Activated T-helper 17 cell treated with anti-CD3 and anti-CD28 coated beads, Interleukin-2, amount 50 U/mL, for 72 hours (primary cell): Measurements from ENCODE around the gene OLFML2A. TPM values are rescaled to one million over a fixed set of nuclear protein-coding genes. Genes with fewer than 3 reads are reported as not detected.

Experiments used
- ATAC-seq: fragments of 150-1000 bp; cut with Tn5 transposase; replicated peaks from 2 replicates; pipeline ENCODE4 v1.10.0; 2021; ENCODE audit warnings: mild to moderate bottlenecking, moderate library complexity
- H3K27ac Mint-ChIP-seq: one replicate; pipeline ENCODE4 v1.8.0; 2022; ENCODE audit warnings: mixed read lengths
- H3K27me3 Mint-ChIP-seq: one replicate; pipeline ENCODE4 v1.8.0; 2022; ENCODE audit warnings: mixed read lengths
- H3K36me3 Mint-ChIP-seq: one replicate; pipeline ENCODE4 v1.8.0; 2022; ENCODE audit warnings: low read depth, mild to moderate bottlenecking, mixed read lengths
- H3K4me1 Mint-ChIP-seq: one replicate; pipeline ENCODE4 v1.8.0; 2022; ENCODE audit warnings: mixed read lengths
- H3K4me3 Mint-ChIP-seq: one replicate; pipeline ENCODE4 v1.8.0; 2022; ENCODE audit warnings: mild to moderate bottlenecking, mixed read lengths
- H3K9me3 Mint-ChIP-seq: one replicate; pipeline ENCODE4 v1.8.0; 2022; ENCODE audit warnings: mixed read lengths
- total RNA-seq, 2 donors: library from RNA; stranded (reverse); gene quantifications; one replicate each; pipeline ENCODE4 v1.2.3, GENCODE V29; 2022

The OLFML2A gene
- total RNA-seq, 2 donors from 2014 or later, result not detected

DNA sequence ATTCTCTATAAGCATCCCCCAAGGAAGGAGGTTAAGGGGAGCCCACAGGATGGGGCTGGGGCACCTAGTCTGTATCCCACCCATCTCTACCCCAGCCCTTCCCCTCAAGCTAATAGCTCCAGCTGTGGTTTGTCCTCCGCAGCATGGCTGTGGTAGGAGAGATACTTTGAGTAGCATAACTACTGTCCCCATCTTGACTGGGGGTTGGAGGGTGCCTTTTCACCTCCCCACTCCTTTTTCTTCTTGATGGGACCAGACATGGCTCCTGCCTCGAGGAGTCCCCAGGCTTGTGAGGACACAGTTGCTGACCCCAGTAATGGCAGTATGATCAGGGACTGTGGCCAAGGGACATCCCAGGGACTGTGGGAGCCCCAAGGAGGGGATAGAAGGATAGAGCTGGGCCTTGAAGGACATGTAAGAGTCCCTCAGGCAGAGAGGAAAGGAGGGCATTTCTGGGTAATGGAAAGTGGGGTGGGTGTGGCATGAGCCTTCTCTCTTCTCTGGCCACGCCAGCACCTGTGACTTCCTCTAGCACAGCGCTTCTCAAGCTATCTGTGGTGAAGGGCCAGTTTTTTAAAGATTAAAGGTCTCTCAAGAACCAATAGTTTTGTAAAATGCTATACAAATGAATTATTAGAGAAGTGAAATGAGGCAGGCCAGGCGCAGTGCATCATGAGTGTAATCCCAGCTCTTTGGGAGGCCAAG is 14.0 kb downstream of the OLFML2A start:
- Mint-ChIP-seq H3K9me3 (no peaks in the 10 kb centered on the region), H3K4me1 (no peaks in the 10 kb centered on the region), H3K36me3 (no peaks in the 10 kb centered on the region), H3K27ac (no peak overlapping the region), H3K4me3 (no peak overlapping the region), H3K27me3 (peaks cover 10% of the 10 kb centered on the region)
- ATAC-seq, result no peak

DNA sequence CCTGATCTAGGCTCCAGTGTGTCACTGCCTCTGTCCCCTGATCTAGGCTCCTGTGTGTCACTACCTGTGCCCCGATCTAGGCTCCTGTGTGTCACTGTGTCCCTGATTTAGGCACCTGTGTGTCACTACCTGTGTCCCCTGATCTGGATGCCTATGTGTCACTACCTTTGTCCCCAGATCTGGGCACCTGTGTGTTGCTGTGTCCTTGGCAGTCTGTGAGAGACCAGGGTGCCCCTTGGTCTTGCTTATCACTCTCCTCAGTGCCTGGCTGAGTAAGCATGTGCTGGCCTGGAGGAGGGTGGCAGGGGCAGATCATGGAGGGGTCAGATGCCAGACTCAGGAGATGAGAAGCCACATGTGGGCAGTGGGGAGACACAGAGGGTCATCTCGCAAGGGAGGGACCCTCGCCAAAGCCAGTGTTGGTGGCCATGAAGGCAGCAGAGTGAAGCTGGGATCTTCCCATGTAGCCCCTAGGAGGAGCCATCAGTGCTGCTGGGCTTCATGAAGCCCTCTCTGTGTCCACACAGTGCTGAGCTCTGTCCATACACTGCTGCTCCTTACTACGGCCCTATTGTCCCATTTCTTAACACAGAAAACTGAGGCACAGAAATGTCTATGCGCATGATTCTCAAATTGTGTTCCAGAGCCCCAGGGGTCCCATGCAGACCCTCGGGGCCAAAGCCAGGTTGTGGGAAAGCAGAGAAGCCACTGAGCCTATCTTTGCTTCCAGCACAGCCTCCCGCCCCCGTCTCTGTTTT is 15.5 kb downstream of the OLFML2A start:
- H3K9me3 Mint-ChIP-seq, result no peaks in the 10 kb centered on the region
- peaks cover 10% of the 10 kb centered on the region for H3K27me3 Mint-ChIP-seq
- no peak overlapping the region for H3K27ac Mint-ChIP-seq
- no peaks in the 10 kb centered on the region for H3K4me1 Mint-ChIP-seq
- ATAC-seq, result no peak
- H3K4me3 Mint-ChIP-seq, result no peak overlapping the region
- no peaks in the 10 kb centered on the region for H3K36me3 Mint-ChIP-seq

GRCh38 chr9:124793015-124793541 is 16.1 kb downstream of the OLFML2A start:
- H3K4me1 Mint-ChIP-seq, result no peaks in the 10 kb centered on the region
- no peak overlapping the region for H3K4me3 Mint-ChIP-seq
- ATAC-seq, result no peak
- H3K27ac Mint-ChIP-seq, result no peak overlapping the region
- no peaks in the 10 kb centered on the region for H3K36me3 Mint-ChIP-seq
- peaks cover 15% of the 10 kb centered on the region for H3K27me3 Mint-ChIP-seq
- H3K9me3 Mint-ChIP-seq, result no peaks in the 10 kb centered on the region

DNA sequence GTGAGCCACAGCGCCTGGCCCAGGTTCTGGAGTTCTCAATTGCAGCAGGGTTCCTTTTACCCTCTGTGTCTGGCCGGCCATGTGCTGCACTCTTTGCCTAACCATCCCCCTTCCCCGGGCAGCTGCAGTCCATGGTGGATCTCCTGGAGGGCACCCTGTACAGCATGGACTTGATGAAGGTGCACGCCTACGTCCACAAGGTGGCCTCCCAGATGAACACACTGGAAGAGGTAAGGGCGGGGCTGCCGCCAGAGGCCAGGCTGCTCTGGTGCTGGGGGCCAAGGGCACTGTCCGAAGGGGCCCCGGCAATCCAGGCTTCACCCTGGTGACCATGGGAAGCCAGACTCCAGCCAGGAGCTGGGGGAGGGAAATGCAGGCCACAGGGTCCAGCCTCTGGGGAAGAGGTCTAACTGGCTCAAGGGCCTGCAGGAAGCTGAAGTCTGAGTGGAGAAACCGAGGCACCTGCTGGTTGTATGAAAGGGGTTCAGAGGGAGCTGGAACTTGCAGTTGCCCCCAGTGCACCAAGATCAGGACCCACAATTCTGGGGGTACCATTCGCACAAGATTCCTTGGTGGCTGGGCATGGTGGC is 18.1 kb downstream of the OLFML2A start:
- H3K27me3 Mint-ChIP-seq, result peaks cover 15% of the 10 kb centered on the region
- H3K36me3 Mint-ChIP-seq, result no peaks in the 10 kb centered on the region
- no peaks in the 10 kb centered on the region for H3K9me3 Mint-ChIP-seq
- H3K4me1 Mint-ChIP-seq, result no peaks in the 10 kb centered on the region
- ATAC-seq, result no peak
- H3K27ac Mint-ChIP-seq, result no peak overlapping the region
- H3K4me3 Mint-ChIP-seq, result no peak overlapping the region

- Mint-ChIP-seq H3K4me3 (no peak overlapping the region), H3K27me3 (peaks cover 15% of the 10 kb centered on the region), H3K27ac (no peak overlapping the region), H3K4me1 (no peaks in the 10 kb centered on the region), H3K36me3 (no peaks in the 10 kb centered on the region), H3K9me3 (no peaks in the 10 kb centered on the region)
- ATAC-seq, result no peak
Measured at GRCh38 chr9:124795881-124796431, 19.0 kb downstream of the OLFML2A start.

DNA sequence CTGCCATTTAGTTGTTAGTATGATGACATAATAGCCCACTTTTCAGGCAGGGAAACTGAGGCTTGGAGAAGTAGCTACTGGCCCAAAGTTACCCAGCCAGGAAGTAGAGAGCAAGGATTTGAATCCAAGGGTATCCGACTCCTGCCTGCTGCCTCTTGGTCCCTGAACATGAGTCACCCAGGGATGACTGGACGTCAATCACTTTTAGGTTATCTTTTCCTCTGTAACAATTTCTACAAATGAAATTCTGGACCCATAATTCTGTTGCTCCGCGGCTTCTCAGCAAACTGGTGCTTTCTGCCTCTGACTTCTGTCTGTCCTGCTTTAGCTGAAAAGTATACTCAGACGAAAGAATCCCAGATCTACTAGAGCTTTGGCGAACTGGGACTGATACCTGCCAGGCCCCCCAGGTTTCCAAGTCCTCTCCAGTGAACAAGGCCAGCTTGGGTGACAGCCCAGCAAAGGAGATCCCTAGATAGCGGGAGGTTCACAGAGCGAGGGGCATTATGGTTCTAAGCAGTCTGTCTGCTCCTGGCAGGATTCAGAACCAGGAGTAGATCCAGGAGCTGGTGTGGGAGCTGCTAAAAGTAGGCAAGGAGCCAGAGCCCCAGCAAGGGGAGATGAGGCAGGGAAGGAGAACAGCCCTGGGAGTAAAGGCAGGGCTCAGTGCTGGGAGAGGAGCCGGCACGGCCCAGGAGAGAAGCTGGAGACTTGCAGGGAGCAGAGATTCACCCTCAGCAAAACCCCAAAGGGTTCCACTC is 20.6 kb downstream of the OLFML2A start:
- Mint-ChIP-seq H3K9me3 (no peaks in the 10 kb centered on the region), H3K27me3 (peaks cover 11% of the 10 kb centered on the region)

GRCh38 chr9:124799274-124800006 is 22.5 kb downstream of the OLFML2A start:
- Mint-ChIP-seq H3K36me3 (no peaks in the 10 kb centered on the region), H3K4me3 (no peak overlapping the region), H3K27me3 (peaks cover 5% of the 10 kb centered on the region), H3K27ac (no peak overlapping the region), H3K4me1 (no peaks in the 10 kb centered on the region), H3K9me3 (no peaks in the 10 kb centered on the region)
- no peak for ATAC-seq

More for the DNA sequence above, 20.6 kb downstream of the OLFML2A start:
- H3K4me3 Mint-ChIP-seq, result no peak overlapping the region
- H3K27ac Mint-ChIP-seq, result no peak overlapping the region
- H3K4me1 Mint-ChIP-seq, result no peaks in the 10 kb centered on the region
- ATAC-seq, result no peak
- H3K36me3 Mint-ChIP-seq, result no peaks in the 10 kb centered on the region

- Mint-ChIP-seq H3K9me3 (no peaks in the 10 kb centered on the region), H3K4me3 (no peak overlapping the region), H3K27me3 (peaks cover 5% of the 10 kb centered on the region), H3K36me3 (no peaks in the 10 kb centered on the region), H3K4me1 (no peaks in the 10 kb centered on the region), H3K27ac (no peak overlapping the region)
- ATAC-seq, result no peak
Measured at GRCh38 chr9:124800306-124801259, 23.6 kb downstream of the OLFML2A start.

DNA sequence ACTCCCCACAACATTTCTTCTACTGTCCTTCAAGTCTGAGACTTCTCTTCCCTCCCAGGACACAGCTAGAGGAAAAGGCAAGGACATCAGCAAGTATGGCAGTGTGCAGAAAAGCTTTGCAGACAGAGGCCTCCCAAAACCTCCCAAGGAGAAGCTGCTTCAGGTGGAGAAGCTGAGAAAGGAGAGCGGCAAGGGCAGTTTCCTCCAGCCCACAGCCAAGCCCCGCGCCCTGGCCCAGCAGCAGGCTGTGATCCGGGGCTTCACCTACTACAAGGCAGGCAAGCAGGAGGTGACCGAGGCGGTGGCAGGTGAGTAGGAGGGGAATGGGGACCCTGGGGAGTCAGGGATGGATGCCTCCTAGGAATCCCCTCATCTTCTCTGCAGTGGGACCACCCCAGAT is 24.4 kb downstream of the OLFML2A start:
- no peak for ATAC-seq
- Mint-ChIP-seq H3K4me1 (no peaks in the 10 kb centered on the region), H3K36me3 (no peaks in the 10 kb centered on the region), H3K27ac (no peak overlapping the region), H3K27me3 (peaks cover 5% of the 10 kb centered on the region), H3K9me3 (no peaks in the 10 kb centered on the region), H3K4me3 (no peak overlapping the region)

DNA sequence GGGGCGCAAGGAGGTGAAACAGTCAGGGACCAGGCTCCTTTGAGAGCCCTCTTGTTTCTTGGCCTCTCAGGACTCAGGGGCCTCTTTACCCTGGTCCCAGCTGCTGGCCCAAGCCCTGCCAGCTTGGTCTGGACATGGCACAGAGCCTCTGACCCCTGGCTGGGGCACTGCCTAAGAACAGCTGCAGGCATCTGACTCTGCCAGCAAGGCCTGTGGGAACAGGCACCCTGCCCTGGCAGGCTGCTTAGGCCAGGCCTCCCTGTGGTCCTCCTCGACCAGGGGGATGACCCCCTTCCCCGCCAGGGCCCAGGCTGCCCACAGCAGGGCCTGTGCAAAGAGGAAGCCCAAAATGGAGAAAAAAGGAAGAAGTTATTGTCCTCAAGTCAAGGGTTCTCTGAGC is 25.5 kb downstream of the OLFML2A start:
- Mint-ChIP-seq H3K27me3 (peaks cover 5% of the 10 kb centered on the region), H3K27ac (no peak overlapping the region), H3K9me3 (no peaks in the 10 kb centered on the region), H3K36me3 (no peaks in the 10 kb centered on the region), H3K4me3 (no peak overlapping the region), H3K4me1 (no peaks in the 10 kb centered on the region)
- ATAC-seq, result no peak

DNA sequence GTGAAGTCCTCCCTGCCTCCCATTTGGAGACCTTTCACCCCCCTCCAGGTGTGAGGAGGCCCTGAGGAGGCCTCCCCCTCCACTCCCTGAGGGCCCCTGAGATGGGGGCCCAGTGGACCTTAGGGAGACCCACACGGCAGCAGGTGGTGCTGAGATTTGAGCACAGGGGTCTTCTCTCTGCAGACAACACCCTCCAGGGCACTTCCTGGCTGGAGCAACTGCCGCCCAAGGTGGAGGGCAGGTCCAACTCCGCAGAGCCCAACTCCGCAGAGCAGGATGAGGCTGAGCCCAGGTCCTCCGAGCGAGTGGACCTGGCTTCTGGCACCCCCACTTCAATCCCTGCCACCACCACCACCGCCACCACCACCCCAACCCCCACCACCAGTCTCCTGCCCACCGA is 27.0 kb downstream of the OLFML2A start:
- no peaks in the 10 kb centered on the region for H3K9me3 Mint-ChIP-seq
- peaks cover 4% of the 10 kb centered on the region for H3K27me3 Mint-ChIP-seq
- H3K27ac Mint-ChIP-seq, result no peak overlapping the region
- no peaks in the 10 kb centered on the region for H3K4me1 Mint-ChIP-seq
- no peaks in the 10 kb centered on the region for H3K36me3 Mint-ChIP-seq
- no peak for ATAC-seq
- H3K4me3 Mint-ChIP-seq, result no peak overlapping the region

DNA sequence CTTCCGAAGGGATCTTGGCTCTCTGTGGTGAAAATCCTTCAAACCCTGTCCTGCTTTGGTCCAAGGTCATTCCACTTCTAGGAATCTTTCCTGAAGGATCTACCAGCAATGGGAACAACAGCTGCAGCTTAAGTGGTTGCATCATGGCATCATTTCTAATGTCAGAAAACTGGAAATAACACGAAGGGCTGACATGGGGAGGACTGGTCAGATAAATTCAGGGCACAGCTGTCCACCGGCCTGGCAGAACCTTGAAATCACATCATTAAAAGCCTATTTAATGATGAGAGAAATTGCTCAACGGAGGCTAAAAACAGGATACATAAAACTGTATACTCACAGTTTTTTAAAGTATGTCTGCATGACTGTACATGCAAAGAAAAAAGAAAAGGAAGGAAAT is 28.3 kb downstream of the OLFML2A start:
- Mint-ChIP-seq H3K36me3 (no peaks in the 10 kb centered on the region), H3K27me3 (peaks cover 4% of the 10 kb centered on the region), H3K4me3 (no peak overlapping the region), H3K27ac (no peak overlapping the region), H3K9me3 (no peaks in the 10 kb centered on the region), H3K4me1 (no peaks in the 10 kb centered on the region)
- no peak for ATAC-seq
